Body of pancreas (tissue), 4 donors: Measurements from ENCODE around the gene PCDHGA2.

ENCODE experiments used
- CTCF ChIP-seq, 7 experiments: fragments of 450-650 bp in 4 of 7; fragments of 200-600 bp in 3 of 7; sonication (generic) in 3 of 7; IDR thresholded peaks; one replicate each; pipeline ENCODE4 v1.5.1; 2016 to 2019; ENCODE audit warnings: antibody characterized with exemption in 7 of 7
- POLR2A ChIP-seq, 3 donors: fragments of 450-650 bp; IDR thresholded peaks; one replicate each; pipeline ENCODE4 v1.6.1; 2016; ENCODE audit warnings: antibody characterized with exemption in 3 of 3, mild to moderate bottlenecking in 2 of 3

- TF ChIP-seq POLR2A (IDR thresholded peaks at IDR 0.05) (no peak), CTCF (IDR thresholded peaks at IDR 0.05) (no peak)
These were observed 34.8 kb upstream of the PCDHGA2 start, which contains the start of gene SLC25A2 for GRCh38 chr5:141303756-141304155.
